Stimulated activated CD8-positive, alpha-beta memory T cell treated with anti-CD3 and anti-CD28 coated beads, Interleukin-4, amount 100 ng/mL, for 4 hours (primary cell): ENCODE data around the gene LZTS3.
"Not testable (repeated sequence)": the region's sequence is repeated elsewhere in the genome, so short reads cannot be mapped to it uniquely, and the experiment has no call there.

Source experiments
- DNase-seq, 2 donors: peaks; one replicate each; pipeline ENCODE4 v3.0.0-alpha.2; 2020; ENCODE audit warnings: low read depth in 2 of 2, low spot score in 1 of 2

LZTS3 gene

DNA sequence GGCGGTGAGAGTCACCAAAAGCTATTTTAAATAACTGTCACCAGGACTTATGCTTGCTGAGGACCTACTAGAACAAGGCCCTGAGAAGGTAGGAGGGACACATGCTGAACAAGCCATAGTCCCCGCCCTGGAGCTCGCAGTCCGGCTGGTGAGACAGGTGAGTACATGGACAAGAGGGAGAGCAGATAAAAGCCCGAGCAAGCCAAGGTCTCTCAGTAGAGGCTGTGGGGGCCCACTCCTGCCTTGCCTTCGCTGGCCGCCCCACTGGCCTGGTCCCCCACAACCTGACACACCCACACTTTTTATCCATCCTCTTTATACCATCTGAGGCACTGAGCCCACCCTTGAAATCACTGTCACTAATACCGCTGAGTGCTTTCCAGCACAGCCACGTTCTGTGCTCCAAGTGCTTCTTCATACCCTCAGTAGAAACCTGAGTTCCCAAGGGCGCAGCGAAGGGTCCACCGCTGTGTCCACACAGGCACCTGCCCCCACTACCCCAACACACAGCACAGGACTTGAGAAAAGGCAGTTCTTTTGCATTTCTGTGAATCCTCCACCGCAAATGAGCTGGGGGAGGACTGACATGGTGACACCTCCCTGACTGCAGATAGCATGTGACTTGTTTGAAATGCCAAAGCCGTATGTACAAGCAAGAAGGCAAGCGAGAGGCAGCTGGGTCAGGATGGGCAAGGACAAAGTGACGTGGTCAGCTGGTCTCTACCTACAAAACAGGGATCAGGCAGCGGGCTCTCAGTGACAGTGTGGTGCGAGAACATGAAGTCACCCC is 19.1 kb upstream of the LZTS3 start:
- no peak for DNase-seq

DNA sequence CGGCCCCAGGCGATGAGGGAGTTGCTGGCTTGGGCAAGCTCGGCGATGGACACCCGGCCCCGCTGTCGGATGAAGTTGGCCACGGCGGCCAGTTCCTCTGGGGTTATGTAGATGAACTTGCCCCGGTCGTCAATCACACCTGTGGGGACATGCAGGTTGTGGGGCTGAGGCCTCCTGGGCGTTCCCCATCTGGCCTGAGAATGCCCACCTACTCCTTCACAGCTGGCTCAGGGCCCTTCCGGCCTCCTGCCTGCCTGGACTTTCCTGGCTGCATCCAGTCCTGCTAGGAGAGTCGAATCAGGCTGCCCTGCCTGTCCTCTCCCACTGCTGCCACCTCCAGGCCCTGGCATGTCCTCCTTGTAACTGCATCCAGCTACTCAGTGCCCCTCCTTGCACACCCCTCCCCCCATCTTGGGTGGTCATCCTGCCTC is 17.3 kb upstream of the LZTS3 start:
- no peak for DNase-seq

DNA sequence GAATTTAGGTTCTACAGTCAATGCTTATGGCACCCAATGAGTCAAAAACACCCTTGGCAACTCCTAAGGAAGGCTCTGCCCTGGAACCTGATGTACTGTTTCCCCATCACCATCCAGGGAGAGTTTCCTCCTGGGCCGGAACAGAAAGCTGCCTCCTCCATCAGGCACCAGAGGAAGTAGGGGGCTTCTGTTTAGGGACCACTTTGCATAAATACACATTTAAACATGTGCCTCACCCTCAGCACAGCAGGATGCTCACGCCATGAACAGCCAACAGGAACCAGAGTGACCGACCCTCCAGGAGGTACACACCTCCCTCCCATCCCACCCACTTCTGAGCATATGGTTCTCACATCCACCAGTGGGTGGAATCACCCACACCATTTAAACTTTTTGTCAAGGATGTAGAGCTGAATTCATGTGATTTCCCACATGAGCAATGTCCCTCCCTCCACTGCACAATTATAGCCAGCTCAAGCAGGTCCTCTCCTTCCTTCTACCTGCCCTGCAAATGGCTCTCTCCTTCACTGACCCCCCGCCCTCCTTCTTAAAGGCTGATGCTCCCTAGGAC is 16.3 kb upstream of the LZTS3 start:
- no peak for DNase-seq

DNA sequence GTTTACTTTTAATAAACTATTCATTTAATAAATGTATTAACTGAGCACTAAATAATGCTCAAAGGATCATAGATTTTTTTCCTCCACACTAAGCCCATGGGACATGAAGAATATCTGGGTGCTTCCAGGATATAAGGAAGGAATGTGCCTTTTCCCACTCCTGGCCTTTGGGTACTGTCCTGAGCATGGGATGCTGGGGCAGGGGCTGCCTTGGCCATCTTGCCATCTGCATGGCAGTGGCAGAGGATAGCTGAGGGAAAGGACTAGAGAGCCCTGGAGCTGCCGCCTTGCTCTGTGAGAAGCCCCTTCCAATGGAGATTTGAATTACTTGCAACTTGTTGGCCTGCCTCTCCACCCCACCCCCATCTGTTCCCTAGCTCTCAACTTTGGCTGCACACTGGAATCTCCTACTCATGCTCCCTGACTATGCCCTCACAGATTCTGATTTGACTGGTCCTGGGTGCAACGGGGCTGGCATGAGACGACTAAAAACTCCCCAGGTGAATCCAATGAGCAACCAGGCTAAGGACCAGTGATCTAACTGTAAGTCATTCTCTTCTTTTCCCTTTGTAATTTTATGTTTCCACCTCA is 15.6 kb upstream of the LZTS3 start:
- DNase-seq, result no peak

DNA sequence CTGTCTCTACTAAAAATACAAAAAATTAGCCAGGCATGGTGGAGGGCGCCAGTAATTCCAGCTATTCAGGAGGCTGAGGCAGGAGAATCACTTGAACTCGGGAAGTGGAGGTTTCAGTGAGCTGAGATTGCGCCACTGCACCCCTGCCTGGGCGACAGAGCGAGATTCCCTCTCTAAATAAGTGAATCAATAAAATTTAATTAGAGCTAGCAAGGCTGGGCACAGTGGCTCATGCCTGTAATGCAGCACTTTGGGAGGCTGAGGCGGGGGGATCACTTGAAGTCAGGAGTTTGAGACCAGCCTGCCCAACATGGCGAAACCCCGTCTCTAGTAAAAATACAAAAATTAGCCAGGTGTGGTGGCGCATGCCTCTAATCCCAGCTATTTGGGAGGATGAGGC is 14.5 kb upstream of the LZTS3 start:
- not testable (repeated sequence) for DNase-seq

DNA sequence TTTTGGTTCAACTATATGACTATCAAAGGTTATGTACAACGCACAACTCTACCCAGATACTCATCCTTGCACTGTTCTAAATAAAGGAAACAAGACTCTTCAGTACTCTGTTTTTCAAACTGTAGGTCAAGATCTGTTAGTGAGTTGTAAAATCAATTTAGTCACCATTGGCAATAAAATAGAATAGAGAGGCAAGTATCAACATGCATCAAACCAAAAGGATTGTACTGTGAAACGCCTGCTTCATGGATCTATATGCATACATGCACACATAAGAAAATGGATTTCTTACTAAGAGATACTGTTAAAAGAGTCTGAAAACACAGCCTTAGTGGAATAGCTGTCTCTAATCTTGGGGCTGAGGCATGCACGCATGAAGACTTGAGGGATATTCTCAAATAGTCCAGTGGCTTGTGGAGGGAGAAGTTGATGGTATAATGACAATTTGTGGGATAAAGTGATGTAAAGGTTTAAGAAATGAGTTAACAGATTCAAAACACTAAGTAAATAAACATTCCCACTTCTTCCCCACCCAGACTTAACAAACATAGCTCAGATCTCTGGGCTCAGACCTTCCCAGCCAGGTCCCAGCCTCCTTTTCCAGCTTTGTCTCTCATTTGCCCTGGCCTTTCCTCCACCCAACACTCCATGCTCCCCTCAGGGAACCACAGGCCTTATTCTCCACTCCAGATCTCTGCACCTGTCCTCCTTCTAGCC is 10.7 kb upstream of the LZTS3 start:
- DNase-seq, result no peak

DNA sequence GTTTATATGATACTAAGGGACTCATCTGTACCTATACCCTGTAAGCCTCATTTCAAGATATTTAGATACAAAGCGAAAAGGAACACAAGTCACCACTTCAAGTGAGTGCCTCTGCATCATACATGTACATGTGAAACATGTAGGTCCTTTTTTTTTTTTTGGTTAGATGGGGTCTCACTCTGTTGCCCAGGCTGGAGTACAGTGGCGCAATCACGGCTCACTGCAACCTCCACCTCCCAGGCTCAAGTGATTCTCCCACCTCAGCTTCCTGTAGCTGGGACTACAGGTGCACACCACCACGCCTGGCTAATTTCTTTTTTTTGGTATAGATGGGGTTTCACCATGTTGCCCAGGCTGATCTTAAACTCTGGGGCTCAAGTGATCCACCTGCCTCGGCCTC is 9.1 kb upstream of the LZTS3 start:
- DNase-seq, result not testable (repeated sequence)

DNA sequence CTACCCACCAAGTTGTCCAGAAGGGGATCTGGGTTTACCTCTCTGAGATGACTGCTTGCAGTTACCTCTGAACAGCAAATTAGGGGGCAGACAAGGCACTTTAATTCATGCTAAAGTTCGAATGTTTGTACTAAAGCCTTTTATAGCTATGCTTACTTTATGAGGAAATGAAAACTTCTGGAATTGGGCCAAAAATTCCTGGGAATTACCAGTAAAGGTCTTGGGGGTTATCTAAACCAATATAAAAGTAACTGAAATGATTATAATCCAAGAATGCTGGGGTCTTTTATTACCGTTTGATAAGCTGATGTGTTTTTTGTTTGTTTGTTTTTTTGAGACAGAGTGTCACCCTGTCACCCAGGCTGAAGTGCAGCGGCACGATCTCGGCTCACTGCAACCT is 7.9 kb upstream of the LZTS3 start:
- DNase-seq, result no peak

DNA sequence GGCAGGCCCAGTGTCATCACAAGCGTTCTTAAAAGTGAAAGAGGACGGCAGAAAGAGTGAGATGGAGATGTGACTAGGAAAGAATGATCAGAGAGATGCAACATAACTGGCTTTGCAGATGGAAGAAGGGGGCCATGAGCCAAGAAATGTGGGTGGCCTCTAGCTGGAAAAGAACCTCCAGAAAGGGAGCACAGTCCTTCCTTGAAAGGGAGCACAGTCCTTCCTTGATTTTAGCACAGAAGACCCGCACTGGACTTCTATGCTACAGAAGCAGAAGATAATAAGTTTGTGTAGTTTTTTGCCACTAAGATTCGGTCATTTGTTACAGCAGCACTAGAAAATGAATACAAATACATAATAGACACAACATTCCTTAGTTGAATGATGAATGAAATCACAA is 7.0 kb upstream of the LZTS3 start:
- DNase-seq, result no peak

DNA sequence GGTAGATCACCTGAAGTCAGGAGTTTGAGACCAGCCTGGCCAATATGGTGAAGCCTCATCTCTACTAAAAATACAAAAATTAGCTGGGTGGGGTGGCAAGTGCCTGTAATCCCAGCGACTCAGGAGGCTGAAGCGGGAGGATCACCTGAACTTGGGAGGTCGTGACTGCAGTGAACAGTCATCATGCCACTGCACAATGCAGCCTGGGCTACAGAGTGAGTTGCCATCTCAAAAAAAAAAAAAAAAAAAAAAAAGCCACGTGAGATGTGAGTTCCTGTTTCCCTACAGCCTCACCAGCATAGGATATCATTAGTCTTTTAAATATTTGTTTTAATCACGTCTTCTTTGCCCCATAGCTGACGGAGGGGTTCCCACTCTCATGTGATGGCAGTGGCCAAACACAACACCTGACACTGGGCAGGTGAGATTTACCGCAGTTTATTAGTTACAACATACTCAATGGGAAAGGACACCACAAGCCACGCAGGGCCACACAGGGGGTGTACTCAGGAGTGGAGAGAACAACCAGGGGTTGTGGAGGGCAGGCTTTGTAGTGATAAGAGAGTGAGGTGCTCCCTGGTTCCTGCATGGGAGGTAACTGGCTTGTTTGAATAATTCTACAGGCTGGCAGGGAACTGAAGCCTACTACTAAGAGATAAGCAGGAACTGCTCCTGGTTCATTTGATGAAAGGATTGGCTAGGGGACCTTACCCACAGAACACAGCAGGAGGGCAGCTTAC is 4.6 kb upstream of the LZTS3 start:
- no peak for DNase-seq

DNA sequence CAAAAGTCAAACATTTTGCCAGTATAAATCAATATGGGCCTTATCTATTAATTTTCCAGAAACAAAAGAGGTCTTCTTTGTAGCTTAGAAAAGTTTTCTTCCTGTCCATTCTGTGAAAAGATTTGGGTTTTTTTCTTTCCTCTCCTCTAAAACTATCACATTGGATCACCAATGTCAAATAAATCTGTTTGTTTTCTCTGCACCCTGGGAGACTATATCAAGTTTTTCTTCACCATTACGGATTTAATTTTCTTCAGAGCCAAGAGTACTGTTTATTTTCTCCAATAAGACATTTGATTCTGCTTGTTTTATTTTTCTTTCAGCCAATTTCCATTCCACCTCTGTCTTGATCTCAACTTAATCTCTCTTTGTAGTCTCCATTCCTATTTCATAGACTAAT is 1.9 kb upstream of the LZTS3 start:
- no peak for DNase-seq

DNA sequence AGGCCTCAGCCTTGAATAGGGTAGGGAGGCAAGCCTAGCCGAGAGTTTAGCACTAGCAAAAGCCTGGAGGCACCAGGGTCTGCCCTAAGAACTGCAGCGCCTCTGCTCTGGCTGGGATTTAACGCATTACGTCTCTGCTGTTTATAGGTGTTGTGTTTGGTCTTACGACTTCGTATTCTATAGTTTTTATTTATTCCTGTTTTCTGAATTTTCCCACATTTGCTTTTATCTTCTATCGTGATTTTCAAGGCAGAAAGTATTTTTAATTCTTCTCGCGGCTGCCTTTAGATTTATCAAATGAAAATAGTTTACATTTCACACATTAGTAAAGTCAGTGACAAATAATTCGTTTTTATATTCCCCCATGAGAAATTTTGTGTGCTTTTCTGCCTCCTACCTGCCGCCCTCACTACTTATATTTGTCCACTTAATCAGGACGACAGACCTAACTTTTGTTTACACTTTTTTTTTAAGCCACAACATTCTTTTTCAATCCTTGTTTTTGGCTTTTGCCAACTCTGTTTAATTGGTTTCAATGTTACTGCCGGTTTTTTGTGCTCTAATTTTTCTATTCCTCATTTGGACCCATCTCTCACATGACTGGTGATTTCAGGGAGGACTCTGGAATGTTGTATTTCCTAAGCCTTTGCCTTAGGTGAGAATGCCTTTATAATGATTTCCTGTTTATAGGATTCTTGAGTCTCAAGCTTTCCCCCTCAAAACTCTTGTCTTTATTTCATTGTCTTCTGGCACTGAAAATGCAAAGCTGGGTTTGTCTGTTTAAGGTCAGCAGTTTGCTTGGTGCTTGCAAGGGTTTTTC is 1.3 kb upstream of the LZTS3 start:
- no peak for DNase-seq

DNA sequence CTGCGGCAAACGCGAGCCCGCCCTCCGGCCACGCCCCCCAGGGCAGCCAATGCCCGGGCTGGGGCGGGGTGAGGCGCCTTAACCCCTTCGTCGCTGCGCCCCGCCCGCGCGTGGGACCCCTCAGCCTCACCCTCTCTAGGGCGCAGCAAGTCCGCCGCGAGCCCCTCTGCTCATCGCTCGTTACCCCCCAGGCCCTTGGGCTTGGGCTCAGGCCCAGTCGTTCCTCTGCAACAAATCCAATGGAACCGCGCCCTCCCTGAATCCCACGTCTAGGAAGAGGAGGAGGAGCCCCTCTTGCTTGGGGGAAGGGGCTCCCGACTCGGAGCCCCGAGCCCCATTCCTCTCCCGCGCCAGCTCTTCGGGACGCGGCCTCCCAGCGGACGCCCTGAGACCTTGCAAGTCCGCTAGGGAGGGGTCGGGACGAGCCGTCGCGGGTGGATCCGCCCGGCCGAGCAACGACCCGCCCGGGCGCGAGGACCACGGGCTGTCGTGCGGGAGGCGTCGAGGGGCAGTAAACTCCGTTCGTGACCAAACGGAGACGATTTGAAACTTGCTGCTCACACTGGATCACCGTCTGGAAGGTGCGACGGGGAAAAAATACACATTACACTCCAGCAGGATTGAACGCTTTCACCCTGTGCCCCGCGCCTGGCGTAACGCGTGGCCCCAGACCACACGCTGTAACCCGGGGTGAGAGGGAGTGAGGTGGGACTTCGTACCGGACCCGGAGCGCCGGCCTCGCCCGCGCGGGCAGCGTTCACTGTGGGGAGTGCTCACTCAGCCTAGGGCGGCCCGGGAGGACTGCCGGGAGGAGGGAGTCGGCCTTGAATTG is 477 bp upstream of the LZTS3 start:
- peak; percentile 76 to 77 for DNase-seq

DNA sequence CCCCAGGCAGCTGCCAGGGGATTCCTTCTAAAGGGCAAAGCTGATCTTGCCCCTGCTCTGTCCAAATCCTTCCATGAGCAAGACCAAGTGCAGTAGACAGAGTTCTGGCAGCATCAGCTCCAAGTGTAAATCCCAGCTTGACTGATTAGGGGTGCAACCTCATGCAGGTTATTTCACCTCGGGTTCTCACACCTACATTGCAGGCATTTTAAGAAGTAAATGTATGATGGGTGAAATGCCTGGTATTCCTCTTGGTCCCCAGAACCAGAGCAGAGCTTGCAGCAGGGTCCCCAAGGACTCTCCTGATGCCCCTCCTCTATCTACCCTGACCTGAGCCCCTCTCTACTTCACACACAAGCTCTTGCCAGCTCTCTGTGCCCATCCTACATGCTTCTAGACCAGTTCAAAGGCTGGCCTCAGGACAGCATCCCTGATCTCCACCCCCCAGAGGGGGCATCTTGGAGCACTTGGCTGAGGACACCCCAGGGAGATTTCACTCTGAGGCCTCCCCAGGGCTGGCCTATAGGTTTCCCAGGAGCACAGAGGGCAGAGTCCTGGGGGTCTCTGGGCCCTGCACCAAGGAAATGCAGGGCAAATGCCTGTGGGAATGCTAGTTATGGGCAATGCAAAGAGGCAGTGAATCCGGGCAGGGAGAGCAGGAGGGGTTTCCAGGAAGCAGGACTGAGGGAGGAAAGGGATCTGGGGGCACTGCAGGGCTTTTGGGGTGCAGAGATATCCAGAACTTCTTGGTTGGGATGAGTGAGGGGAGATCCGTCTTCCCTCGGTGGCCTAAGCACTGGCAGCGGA is 1.0 kb downstream of the LZTS3 start:
- DNase-seq, result no peak

DNA sequence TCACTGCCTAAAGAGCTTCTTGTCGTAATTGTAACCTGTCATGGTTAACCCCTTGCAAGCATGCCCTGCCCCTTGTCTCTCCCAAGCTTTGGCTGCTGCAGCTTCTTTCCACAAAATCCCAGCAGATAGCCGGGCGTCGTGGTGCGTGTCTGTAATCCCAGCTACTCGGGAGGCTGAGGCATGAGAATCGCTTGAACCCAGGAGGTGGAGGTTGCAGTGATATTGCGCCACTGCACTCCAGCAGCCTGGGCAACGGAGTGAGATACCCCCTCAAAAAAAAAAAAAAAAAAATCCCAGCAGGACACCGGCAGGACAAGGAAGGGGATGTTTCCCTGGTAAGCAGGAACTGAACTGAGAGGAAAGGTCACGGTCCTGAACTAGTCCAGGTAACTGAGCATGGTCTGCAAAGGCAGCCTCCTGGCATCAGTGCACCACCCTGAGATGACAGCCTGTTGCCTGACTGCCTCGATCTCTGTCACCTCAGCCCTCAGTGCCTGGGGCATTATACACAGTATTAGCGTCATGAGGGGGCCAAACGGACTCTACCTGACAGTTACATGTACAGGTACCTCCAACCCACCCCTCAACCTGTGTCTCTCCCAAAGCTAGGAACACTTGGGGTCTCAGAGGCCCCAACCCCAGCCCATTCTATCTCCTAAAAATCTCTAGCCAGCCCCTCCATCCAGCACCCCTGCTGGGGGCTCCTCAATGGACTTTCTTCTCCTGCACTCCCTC is 1.8 kb downstream of the LZTS3 start:
- no peak for DNase-seq

DNA sequence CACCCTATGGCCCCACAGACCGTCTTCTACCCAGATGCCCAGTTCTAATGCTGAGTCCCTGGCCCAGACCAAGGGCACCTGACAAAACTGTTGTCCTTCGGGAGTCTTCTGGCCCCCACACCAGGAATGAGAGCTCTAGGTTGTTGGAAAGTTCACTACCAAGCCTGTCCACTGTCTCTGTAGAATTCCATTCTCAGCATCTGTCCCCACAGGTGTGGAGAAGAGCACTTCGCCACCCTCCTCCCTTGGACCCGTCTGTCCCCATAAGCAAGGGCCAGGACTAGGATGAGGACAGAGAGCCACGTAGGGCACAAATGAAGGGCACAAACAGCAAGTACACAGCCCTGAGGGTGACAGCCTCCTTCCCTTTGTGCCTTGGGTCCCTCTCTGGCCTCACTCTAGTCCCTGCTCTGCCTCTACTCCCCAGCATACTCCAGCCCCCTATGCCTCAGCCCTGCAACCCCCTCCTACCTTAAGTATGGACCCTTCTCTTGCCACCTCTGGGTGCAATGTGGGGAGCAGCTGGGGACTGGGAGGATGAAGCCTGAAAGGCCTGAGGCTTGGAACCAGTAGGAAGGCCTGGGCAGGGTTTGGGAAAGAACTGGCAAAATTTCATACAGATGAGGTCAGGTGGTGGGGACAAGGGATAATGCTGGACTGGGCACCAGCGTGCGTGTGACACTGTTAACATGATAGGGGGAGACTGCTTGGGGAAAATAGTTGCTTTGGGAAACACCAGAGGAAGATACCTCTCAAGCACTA is 4.3 kb downstream of the LZTS3 start:
- no peak for DNase-seq

DNA sequence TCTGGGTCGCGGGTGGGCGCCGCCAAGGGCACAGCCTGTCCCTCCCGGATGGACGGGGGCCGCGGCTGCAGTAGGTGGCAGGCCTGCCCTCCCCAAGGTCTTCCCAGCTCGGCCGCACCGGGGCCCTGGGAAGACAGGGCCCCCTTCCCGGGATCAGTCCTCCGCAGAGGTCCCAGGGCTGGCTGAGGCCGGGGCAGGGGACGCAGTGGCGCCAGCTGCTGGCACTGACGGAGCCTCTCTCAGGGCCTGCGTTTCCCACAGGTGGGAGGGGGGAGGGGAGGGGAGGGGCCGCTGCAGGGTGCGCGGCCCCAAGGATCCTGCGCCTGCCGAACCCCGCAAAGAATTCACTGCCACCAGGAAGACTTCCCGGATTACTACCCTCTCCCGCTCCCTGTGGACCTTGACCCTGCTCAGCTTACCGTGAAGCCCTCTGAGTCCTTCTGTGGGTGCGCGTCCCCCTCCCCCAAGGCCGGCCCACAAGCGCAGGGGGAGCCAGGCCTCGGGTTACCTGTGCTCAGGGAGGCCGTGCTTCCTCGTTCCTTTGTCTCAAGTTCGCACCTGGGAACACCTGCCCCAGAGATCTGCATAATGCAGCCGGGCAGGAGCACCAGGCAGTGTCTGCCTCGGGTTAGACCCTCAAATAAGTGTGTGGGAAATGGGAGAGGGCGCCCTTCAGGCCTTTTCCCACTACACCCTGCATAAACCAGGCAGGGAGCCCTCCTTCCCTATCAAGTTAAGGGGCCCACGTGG is 5.1 kb downstream of the LZTS3 start:
- no peak for DNase-seq
